T-helper 2 cell (primary cell): ENCODE data around the gene THSD7A.

ENCODE experiments used
- DNase-seq, 5 experiments: peaks; one replicate each; pipeline versions ENCODE4 v3.0.0 to v3.0.0-alpha.2; 2012 to 2022

THSD7A gene

DNA sequence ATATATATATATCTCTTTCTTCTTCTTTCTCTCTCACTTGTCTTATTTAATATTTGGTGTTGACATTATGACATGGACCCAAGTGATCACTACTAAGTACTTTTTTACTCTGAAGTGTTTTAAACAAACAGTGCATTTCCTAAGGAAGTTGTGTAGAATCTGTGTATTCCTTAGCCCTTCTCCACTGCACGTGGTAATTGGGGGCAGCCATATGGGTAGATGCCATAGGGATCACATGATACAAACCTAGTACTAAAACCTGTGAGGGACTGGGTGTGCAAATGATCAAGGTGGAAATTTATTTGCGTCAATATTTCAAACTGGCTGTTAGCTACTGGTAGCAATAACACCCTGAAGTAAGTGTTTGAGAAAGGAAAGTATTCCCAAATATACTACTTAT is 25.0 kb downstream of the THSD7A start:
- DNase-seq: no peak

DNA sequence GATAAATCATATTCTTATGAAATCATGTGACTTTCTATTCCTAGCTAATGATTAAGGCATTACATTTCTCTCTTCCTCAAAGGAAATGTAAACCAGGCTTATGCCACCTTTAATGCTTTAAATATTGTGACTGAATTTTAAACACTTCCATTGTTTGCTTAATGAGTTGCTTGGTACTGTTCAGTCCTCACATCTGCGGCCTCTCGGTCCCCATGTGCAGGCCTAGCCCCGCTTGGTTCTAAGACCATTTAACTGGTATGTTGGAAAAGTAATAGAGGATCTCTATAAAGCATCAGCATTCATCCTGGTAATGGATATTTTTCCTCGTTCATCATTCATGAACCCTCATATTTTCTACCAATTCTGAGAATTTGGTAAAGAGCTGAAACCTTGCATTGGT is 27.4 kb downstream of the THSD7A start:
- no peak for DNase-seq

DNA sequence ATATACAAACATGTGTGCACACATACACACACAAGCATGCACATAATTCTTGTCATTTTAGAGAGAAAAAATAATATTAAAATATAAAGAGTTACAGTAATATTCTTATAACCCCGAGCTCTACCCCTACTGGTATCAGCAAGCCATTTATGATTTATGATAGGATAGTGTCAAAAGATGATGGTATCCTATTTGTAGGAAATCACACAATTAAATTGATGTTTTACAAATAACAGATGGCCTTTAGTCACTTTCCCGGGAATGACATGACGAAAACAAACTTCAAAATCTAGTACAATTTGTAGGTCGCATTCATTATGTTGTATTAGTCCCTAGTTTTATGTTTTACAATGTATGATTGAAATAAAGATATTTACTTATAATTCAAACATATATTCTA is 36.8 kb downstream of the THSD7A start:
- no peak for DNase-seq

DNA sequence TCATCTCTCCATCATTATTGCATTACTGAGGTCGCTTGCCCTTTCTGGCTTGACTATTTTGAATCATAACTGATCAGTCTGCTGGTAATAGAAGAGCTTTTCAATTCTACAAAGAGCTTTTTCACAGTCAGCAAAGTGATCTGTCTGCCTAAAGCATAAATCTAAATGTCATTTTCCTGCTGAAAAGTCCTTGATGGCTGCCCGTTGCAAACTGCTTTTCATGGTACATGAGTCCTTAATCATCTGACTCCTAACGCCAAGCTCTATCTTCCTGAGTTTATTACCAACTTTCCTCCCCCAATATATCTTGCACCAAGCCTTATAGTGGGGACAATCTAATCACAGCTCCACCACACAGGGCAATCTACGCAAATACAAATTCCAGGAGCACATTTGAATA is 39.8 kb downstream of the THSD7A start:
- DNase-seq: no peak

DNA sequence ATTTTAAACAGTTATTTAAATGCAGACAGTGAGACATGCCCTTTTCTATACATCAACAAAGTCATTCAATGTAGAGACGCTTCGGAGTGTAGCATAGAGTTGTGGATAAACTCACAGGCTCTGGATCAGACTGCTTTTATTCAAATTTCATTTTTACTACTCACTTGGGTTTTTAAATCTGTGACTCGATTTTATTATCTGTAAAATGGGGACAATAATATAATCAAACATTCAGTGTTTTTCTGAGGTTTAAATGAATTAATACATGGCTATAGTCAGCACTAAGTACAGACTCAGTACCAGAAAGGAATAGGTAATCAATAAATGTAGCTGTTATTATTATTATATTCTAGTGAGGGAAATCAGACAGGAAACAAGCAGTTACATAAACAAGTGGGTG is 43.4 kb downstream of the THSD7A start:
- no peak for DNase-seq

DNA sequence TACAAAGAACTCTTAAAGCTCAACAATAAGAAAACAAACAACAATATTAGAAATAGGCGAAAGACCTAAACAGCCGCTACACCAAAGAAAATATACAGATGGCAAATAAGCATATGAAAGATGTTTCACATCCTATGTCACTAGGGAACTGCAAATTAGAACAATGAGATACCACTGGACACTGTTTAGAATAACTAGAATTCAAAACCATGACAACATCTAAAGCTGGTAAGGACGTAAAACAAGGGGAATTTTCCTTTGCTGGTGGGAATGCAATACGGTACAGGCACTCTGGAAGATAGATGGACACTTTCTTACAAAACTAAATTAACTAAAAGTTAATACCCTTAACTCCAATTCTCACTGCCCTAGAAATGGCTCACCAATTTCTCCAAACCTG is 44.5 kb downstream of the THSD7A start:
- no peak for DNase-seq

DNA sequence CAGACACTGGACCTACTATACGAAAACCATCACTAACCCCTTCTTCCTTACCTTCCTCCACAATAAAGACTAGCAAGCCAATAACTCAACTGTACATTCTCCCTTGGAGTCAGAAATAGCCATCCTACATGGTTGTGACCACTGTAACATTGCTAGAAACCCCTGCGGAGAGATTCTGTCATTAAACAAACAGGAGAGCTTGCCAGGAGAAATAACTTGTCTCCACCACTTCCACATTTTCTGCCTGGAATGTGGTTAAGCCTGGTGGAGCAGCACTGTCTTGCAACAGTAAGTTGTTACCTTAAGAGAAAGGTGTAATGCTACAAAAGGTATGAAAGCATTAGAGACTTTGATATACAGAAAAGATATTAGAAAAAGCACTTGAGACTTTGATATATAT is 45.8 kb downstream of the THSD7A start:
- no peak for DNase-seq

DNA sequence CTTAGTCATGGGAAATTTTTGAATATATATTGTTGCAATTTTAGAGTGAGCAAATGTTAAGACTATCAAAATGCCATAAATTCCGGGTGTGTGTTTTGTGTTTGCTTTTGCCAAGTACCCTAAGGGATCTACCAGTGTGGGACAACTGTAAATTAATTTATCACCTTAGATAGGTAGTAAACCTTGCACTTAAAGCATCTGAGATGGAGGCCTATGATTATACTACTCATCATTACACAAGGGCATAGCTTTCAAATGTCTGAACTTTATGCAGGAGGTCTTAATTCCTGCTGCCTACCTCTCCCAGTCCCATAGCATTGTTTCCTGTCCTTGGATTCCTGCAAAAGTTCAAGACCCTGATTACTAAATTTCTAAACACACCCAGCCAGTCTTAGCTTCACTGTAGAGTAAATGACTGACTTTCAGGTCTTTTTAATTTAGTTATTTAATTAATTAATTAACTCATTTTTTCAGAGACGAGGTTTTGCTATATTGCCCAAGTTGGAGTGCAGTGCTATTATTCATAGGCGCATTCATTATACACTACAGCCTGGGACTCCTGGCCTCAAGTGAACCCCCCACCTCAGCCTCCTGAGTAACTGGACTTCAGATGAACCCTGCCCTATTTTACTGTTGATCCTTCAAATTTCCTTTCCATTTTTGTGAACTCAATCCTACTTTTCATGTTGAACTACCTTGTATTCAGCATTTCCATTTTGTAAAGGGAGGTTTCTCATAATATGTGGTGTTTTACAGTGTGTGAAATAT is 47.0 kb downstream of the THSD7A start:
- no peak for DNase-seq

DNA sequence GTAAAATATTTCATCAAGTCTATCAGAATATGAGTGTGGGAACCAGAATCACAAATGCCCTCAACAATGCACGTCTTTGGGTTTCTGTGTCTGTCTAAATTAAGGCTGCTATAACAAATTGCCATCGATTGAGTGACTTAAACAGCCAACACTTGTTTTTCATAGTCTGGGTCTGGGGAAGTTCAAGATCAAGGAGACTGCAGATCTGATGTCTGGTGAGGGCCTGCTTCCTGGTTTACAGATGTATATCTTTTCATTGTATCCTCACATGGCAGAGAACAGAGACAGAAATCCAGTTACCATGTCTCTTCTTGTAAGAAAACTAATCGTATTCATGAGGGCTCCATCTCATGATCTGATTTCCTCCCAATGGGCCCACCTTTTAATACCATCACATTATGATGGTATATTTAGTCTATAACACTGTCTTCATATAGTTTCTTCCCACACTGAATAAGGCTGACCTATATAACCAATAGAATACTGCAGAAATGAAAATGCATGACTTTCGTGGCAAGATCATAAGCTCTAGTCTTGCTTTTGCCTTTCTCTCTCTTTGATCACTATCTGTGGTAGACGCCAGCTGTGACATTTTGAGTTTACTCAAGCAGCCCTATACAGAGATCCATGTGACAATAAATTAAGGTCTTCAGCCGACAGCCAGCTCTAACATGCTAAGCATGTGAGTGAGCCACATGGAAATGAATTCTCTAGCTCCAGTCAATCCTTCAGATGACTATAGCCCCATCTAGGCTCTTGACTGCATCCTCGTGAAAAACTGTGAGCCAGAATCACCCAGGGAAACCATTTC is 51.9 kb downstream of the THSD7A start:
- no peak for DNase-seq

DNA sequence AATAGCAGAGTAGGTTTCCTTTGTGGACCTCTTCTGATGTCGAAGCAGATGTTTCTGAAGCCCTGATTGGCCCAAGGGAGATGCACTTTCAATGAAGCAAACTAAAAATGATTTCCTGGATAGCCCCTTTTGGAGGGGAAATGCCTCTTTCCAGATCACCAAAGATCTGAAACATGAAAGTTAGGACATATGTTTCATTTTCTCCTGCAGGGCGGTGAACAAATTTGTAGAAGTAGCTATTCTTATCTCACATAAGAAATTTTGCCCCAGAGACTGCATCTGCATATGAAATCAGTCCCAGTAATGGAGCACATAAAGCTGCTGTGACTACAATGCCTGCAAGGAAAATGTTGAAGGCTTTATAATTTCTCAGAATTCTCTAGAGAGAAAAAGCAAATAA is 56.0 kb downstream of the THSD7A start:
- no peak for DNase-seq

DNA sequence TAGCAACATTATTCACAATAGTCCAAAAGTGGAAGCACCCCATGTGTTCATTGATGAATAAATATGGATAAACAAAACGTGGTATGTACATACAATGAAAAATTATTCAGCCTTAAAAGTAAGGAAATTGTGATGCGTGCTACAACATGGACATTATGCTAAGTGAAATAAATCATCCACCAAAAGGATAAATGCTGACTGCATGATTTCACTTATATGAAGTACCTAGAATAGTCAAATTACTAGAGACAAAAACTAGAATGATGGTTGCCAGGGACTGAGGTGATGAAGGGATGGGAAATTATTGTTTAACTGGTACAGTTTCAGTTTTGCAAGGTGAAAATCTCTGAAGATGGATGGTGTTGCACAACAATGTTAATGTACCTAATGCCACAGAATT is 56.6 kb downstream of the THSD7A start:
- no peak for DNase-seq

DNA sequence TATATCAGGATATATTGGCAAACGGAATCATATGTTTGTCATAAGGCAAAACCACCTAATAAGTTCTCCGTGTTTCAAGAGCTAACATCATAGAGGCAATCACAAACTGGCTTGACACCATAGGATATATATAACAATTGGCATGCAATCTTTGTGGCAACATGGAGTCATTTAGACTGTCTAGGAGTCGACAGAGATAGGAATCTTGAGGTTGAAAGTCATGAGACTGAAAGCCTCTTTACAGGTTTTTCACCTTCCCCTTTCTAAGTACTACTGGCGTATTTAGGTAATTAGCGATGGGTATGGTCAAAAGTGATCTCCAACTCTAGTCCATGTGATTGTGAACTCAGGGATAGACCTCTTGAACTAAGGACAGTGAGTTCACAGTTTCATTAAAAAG is 63.7 kb downstream of the THSD7A start:
- no peak for DNase-seq

DNA sequence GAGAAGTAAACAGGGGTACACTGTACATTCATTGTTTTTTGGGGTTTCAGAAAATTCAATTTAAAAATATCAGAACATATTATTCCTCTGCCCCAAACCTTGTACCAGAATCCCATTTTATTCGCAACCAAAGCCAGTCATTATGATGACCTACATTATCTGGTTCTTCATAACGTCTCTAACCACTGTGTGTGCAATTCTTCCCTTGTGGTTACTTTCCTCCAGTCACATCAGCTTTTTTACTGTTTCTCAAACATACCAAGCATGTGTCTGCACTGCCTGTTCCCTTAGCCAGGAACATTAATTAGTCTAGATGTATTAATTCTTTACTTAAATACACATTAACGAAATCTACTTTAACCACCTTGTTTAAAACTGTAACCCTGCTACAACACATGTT is 64.8 kb downstream of the THSD7A start:
- no peak for DNase-seq

DNA sequence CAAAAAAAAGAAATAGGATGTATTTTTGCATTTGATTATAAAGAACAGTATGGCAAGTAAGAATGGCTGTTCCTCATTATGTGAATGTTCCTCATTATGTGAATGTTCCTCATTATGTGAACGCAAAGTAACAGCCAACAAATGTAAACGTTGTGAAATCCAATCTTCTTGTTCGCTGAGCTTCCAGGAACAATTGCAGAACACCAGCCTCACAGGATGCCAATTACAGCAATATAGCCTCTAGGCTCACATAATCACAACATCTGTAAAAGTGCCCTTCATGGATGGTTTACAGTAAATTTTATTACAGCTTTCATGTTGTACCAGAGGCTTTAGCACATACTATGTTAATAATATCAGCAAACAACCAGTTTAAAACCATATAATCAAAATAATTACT is 71.6 kb downstream of the THSD7A start:
- no peak for DNase-seq

DNA sequence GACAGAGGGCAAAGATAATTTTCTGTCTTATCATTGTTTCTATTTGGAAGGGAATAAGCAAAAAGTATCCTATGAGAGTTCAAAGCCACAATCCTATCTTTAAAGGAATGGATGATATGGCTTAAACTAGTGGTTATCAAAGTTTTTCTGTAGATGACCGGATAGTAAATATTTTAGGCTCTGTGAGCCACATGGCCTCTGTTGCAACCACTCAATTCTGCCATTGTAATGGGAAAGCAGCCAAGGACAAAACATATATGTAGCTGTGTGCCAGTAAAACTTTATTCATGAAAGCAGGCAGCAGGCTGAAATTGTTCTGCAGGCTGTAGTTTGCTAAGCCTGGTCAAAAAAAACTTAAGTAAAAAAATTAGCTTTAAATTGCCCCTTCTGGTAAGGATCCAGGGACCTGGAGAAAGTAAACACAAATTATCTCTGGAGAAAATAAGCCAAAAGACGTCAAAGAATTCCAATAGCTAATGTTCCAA is 73.3 kb downstream of the THSD7A start:
- no peak for DNase-seq

DNA sequence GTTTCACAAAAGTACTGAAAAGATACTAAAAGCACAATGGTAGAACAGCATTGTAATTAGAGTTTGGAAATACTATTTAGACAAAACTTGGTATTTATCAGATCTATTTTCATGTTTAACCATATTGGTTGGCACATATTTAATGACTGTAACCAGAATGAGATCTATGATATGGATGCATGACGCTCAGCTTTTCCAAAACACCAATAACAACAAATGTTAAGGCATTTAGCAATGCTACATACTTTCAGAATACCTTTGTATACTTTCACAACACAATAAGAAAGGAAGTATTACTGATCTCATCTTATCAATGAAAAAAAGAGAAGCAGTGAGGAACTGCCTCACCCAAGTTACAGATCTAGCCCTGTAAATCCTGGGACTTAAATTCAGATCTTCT is 74.8 kb downstream of the THSD7A start:
- no peak for DNase-seq

DNA sequence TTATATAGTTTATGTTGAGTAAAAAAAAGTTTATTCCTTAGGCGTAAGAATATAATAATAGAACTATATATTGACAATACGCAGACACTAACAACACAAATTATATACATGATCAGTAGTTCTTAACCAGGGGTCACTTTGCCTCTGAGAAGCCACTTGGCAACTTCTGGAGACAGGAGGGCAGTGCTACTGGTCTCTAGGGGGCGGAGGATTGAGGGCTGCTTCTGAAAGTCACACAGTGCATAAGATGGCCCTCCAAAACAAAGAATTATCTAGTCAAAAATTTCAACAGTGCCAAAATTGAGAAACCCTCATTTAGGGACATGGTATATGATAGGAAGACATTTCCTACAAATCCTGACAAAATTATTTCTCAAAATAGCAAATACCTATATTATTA is 77.1 kb downstream of the THSD7A start:
- no peak for DNase-seq

DNA sequence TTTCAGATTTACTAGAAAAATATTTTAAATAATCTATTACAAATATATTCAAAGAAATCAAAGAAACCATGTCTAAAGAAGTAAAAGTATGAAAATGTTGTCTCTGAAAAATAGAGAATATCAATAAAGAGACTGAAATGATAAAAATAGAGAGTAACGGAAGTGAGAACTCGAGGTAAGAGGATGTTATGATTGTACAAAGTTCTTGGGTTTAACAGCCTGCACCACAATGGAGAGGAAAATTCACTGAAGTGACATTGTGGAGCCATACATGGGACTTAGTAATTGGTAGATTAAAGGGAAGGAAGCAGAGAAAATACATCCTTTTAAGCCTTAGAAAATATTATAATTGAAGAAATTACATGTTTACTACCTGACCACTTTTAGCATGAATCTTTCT is 77.9 kb downstream of the THSD7A start:
- DNase-seq: no peak

DNA sequence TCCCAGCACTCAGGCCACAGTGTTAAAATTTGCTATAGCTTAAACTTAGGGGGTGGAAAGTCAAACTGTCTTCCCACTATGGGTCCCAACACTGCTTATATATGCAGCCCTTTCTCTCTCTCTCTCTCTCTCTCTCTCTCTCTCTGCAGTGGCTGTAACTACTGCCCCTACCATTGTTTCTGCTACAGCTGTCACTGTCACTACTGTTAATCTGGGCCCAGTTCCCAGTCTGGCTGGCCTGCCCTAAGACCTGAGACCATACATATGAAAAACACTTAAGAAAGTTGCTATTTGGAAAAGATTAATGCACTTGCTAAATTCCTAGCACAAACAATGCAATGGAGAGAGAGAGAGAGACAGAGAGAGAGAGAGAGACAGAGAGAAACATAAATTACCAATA is 78.6 kb downstream of the THSD7A start:
- no peak for DNase-seq

DNA sequence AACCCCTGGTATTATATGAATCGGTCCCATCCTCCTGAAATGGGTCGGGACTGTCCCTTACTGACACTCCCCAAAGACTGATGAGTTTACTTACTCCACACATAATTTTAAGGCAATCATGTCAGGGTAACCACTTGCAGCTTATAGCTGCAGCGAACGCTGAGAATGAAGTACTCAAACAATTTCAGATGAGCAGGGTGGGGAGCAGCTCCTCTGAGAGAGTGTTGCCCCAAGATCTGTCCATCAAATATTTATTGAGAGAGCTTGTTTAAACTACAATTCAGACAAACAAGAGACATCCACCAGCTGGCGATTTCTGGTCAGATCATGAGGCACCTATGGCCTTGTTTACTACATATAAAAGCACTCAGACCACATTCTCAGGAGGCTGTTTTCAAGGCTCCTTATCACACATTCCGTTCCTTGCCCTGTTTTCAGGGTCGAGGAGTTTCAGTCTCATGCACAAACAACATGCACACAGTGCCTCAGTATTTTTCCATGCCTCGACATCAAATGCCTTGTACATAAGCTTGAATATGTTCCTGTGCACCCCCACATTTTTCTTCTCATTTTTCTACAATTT is 80.1 kb downstream of the THSD7A start:
- DNase-seq: no peak

DNA sequence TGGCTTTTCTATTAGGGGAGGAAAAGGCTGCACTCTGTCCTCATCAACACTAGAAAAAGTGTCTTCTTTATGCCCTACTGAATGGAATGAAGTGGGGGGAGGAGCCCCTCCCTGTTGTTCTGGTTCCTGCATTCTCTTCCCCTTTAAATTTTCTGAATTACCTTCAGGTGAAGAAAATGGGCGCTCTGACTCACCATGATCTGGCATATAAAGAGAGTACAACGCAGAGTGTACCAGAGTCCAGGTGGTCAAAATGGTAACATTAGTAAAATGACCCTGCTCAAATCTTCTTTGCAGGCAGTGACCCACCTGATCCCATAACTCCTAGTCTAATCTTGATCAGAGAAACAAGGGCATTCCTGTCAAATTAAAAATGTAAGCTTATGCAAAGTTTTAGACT is 80.7 kb downstream of the THSD7A start:
- no peak for DNase-seq

DNA sequence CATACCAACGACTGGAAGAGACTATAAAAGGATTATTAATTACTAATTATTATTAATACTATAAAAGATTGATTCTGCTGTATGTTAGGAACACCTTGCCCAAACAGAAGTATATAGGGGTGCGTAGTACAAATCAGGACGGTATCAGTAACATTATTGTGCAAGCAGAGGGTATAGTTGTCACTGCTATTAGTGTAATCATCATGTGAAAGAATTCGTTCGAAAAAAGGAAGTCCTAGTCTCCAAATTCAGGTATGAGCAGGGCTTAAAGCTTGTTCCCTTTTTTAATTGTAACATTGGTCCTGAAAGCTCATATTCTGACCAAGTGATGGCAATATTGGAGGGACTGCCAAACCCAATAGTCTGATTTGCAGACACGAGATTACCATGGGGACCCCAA is 81.8 kb downstream of the THSD7A start:
- no peak for DNase-seq

DNA sequence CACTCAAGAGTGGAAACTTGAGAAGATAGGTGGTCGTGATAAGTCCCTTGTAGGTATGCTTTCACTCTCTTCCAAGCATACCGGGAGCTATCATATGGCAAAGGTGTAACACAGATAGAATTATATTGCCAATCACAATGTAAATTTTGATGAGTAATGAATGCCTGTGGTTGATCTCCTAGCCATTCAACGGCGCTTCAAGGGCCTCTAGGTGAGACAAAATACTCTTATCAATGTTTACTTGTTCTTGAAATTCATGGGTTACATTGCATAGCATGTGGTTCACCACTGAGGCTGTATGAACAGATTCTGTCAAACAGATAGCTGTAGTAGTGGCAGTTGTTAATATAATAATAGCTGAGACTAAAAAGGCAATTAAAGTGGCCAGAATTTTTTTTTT is 82.4 kb downstream of the THSD7A start:
- DNase-seq: no peak

DNA sequence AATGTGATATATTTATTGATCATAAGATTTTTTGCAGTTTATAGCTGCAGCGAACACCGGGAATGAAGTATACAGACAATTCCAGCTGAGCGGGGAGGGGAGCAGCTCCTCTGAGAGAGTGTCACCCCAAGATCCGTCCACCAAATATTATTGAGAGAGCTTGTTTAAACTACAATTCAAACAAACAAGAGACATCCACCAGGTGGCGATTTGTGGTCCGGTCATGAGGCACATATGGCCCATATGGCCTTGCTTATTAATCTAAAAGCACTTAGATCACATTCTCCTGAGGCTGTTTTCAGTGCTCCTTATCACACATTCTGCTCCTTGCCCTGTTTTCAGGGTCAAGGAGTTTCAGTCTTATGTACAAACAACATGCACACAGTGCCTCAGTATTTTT is 83.1 kb downstream of the THSD7A start:
- no peak for DNase-seq
